Measurements from ENCODE around the gene HDGF. TPM values are rescaled to one million over a fixed set of nuclear protein-coding genes. Genes with fewer than 3 reads are reported as not detected.
A peak's percentile ranks its signal among the peaks of the same experiment; 100 is the strongest.

The HDGF gene
- total and polyA plus RNA-seq, 9 of the 15 experiments (the other 6 are each of a cell fraction or from before 2014, with no cell fraction given): 38.8 to 601 (median 400) TPM

GRCh38 chr1:156703336-156703735 lies 48.1 kb downstream of the HDGF start:
- no TSS peak for BruUV-seq (replicated peaks)
- H3K4me2 ChIP-seq (ENCODE audit: insufficient read depth, low read length): no peak overlapping the region
- no peak for FAIRE-seq
- no peak for DNase-seq (ENCODE audit: extremely low read depth in 1 of 4, low spot score in 3 of 4)
- H3K27me3 ChIP-seq (ENCODE audit: control insufficient read depth in 2 of 2, insufficient read depth in 2 of 2, low read length in 2 of 2): no peaks in the 10 kb centered on the region
- intact Hi-C loops (cut with micrococcal nuclease) (no loop called here), in situ Hi-C loops (cut with MboI) (no loop called here)
- H3K9me1 ChIP-seq (ENCODE audit: control insufficient read depth, insufficient read depth, low read length): no peaks in the 10 kb centered on the region
- ChIA-PET POLR2A (interaction anchor here (0.7 to 1.6 kb wide), 3 partner anchors 14 to 41 kb away, joined by 3 to 10 read pairs (median 4); no protein-coding TSS in a partner anchor), CTCF (ENCODE audit: low intra/inter-chr PET ratio) (interaction anchor here (4.4 kb wide), 1 partner anchor 14 kb away, joined by 64 read pairs; no protein-coding TSS in a partner anchor)
- no peaks in the 10 kb centered on the region for H3K79me2 ChIP-seq (ENCODE audit: control insufficient read depth, insufficient read depth, low read length)
- no peak for ATAC-seq
- H3K4me1 ChIP-seq (replicated peaks in 1 of 2; ENCODE audit: control insufficient read depth in 2 of 2, insufficient read depth in 2 of 2, low read length in 2 of 2): peaks cover 15 to 36% of the 10 kb centered on the region in 2 experiments; a peak in 4 of 5 replicates
- TF ChIP-seq ZNF124 (CRISPR knock-in tag; IDR thresholded peaks at IDR 0.05) (no peak), ARNT (IDR thresholded peaks at IDR 0.05) (no peak), ZNF174 (CRISPR knock-in tag; IDR thresholded peaks at IDR 0.05) (no peak), KLF6 (CRISPR knock-in tag; IDR thresholded peaks at IDR 0.05; ENCODE audit: borderline replicate concordance) (no peak), PHF20 (IDR thresholded peaks at IDR 0.05; ENCODE audit: partially characterized antibody) (no peak), ZKSCAN1 (IDR thresholded peaks at IDR 0.05; ENCODE audit: low read depth, low read length) (no peak), RBBP5 (IDR thresholded peaks at IDR 0.05; ENCODE audit: borderline replicate concordance, insufficient read depth, low read length, poor library complexity, severe bottlenecking) (no peak), CCNT2 (IDR thresholded peaks at IDR 0.05; ENCODE audit: borderline replicate concordance, extremely low read depth, insufficient read length, low read depth, low read length) (no peak), TCFL5 (CRISPR knock-in tag; conservative IDR thresholded peaks at IDR 0.05) (no peak), PURB (CRISPR knock-in tag; IDR thresholded peaks at IDR 0.05; ENCODE audit: low read depth) (no peak), ZFP30 (CRISPR knock-in tag; IDR thresholded peaks at IDR 0.05; ENCODE audit: borderline replicate concordance) (no peak), ZNF282 (CRISPR knock-in tag; IDR thresholded peaks at IDR 0.05) (no peak), CHD4 (IDR thresholded peaks at IDR 0.05; ENCODE audit: insufficient read depth, insufficient replicate concordance, low read depth, low read length, poor library complexity, severe bottlenecking) (no peak), EGR1 (conservative IDR thresholded peaks at IDR 0.05) (no peak)
- TF ChIP-seq, protein P1, sequence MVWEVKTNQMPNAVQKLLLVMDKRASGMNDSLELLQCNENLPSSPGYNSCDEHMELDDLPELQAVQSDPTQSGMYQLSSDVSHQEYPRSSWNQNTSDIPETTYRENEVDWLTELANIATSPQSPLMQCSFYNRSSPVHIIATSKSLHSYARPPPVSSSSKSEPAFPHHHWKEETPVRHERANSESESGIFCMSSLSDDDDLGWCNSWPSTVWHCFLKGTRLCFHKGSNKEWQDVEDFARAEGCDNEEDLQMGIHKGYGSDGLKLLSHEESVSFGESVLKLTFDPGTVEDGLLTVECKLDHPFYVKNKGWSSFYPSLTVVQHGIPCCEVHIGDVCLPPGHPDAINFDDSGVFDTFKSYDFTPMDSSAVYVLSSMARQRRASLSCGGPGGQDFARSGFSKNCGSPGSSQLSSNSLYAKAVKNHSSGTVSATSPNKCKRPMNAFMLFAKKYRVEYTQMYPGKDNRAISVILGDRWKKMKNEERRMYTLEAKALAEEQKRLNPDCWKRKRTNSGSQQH (CRISPR knock-in tag; IDR thresholded peaks at IDR 0.05): no peak
- TF ChIP-seq, protein P2, sequence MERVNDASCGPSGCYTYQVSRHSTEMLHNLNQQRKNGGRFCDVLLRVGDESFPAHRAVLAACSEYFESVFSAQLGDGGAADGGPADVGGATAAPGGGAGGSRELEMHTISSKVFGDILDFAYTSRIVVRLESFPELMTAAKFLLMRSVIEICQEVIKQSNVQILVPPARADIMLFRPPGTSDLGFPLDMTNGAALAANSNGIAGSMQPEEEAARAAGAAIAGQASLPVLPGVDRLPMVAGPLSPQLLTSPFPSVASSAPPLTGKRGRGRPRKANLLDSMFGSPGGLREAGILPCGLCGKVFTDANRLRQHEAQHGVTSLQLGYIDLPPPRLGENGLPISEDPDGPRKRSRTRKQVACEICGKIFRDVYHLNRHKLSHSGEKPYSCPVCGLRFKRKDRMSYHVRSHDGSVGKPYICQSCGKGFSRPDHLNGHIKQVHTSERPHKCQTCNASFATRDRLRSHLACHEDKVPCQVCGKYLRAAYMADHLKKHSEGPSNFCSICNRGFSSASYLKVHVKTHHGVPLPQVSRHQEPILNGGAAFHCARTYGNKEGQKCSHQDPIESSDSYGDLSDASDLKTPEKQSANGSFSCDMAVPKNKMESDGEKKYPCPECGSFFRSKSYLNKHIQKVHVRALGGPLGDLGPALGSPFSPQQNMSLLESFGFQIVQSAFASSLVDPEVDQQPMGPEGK (CRISPR knock-in tag; IDR thresholded peaks at IDR 0.05; ENCODE audit: borderline replicate concordance): no peak
- H3K36me3 ChIP-seq (ENCODE audit: control insufficient read depth, insufficient read depth, low read length): no peaks in the 10 kb centered on the region
- 79% methylated on average over 4 of the region's 4 CpGs for WGBS (ENCODE audit: insufficient coverage, low coverage, missing lambda C conversion rate)
- no peak overlapping the region for H2AFZ ChIP-seq (ENCODE audit: low read depth, low read length)
- no peaks in the 10 kb centered on the region for H3K9me3 ChIP-seq (replicated peaks; ENCODE audit: control insufficient read depth, insufficient read depth, low read depth, low read length)
- no peak overlapping the region for H3K4me3 ChIP-seq
- no peak overlapping the region for H3K27ac ChIP-seq (ENCODE audit: extremely low read depth, low read depth, low read length)
- H3K9ac ChIP-seq (ENCODE audit: insufficient read depth in 1 of 2, low read depth in 2 of 2, low read length in 2 of 2): peak overlapping the region in 1 of 2 experiments; percentile 29; a peak in 1 of 4 replicates
- no peaks in the 10 kb centered on the region for H4K20me1 ChIP-seq (replicated peaks; ENCODE audit: control insufficient read depth, insufficient read depth, low read length)

Data from K562 (cell line).